A549 (cell line): ENCODE measurements around the gene DRC3. TPM values are rescaled to one million over a fixed set of nuclear protein-coding genes. Genes with fewer than 3 reads are reported as not detected.

ENCODE experiments used
- ATAC-seq, 2 experiments: fragments of 200-7000 bp in 1 of 2; fragments of >200 bp in 1 of 2; cut with Nextera tagmentation in 1 of 2; cut with Tn5 transposase in 1 of 2; 3 replicates each; pipeline versions ENCODE4 v1.8.0 to v1.9.1; 2018 to 2020; ENCODE audit warnings: mild to moderate bottlenecking in 1 of 2, moderate library complexity in 1 of 2
- CTCF ChIA-PET: fragments of 300-600 bp; sonication (Branson Sonifier 250); formaldehyde crosslinking; extraction: SDS; loops from one replicate; lab custom pipeline; 2021; ENCODE audit warnings: antibody characterized with exemption, inconsistent platforms; lab: Yijun Ruan, JAX
- POLR2A ChIA-PET: fragments of 350-600 bp; formaldehyde crosslinking; extraction: SDS; loops from one replicate; lab custom pipeline; 2021; ENCODE audit warnings: antibody characterized with exemption, inconsistent platforms; lab: Yijun Ruan, JAX
- DNase-seq, 2 experiments: peaks; one replicate each; pipeline versions ENCODE4 v3.0.0 to v3.0.0-alpha.2; 2011 to 2016; ENCODE audit warnings: low read depth in 1 of 2, low spot score in 1 of 2
- FAIRE-seq: peaks from 2 replicates; lab custom pipeline; 2011; peaks lifted over from hg19 to GRCh38; lab: Jason Lieb, UNC
- H3K27ac ChIP-seq, 2 experiments: fragments of >200 bp; sonication (Bioruptor Twin); formaldehyde crosslinking; 3 replicates each; pipeline ENCODE4 v1.5.1; 2016 to 2017
- H3K4me1 ChIP-seq: fragments of >200 bp; sonication (Bioruptor Twin); formaldehyde crosslinking; 3 replicates; pipeline ENCODE4 v1.6.1; 2016
- H3K4me2 ChIP-seq: fragments of >200 bp; sonication (Bioruptor Twin); formaldehyde crosslinking; 3 replicates; pipeline ENCODE4 v1.6.1; 2016
- H3K4me3 ChIP-seq: fragments of >200 bp; sonication (Bioruptor Twin); formaldehyde crosslinking; 3 replicates; pipeline ENCODE4 v1.5.1; 2016
- H3K9me3 ChIP-seq: fragments of >200 bp; sonication (Bioruptor Twin); formaldehyde crosslinking; 3 replicates; pipeline ENCODE4 v1.6.1; 2016
- ATOH8 ChIP-seq: fragments of 250-450 bp; sonication (Bioruptor Pico); IDR thresholded peaks from 2 replicates; pipeline ENCODE4 v1.5.0; 2020; ENCODE audit warnings: low read depth, mild to moderate bottlenecking, moderate library complexity
- BHLHE40 ChIP-seq: IDR thresholded peaks from 2 replicates; pipeline ENCODE4 v1.6.1; 2012; ENCODE audit warnings: low read depth, low read length, inconsistent platforms
- CEBPB ChIP-seq, 2 experiments: fragments of >200 bp in 1 of 2; sonication (Bioruptor Twin) in 1 of 2; formaldehyde crosslinking in 1 of 2; IDR thresholded peaks; 2 replicates each; pipeline ENCODE4 v1.6.1; 2012 to 2016
- CTCF ChIP-seq: fragments of >200 bp; sonication (Bioruptor Twin); formaldehyde crosslinking; IDR thresholded peaks from 3 replicates; pipeline ENCODE4 v1.5.1; 2016
- EP300 ChIP-seq, 2 experiments: fragments of >200 bp; sonication (Bioruptor Twin); formaldehyde crosslinking; IDR thresholded peaks; 2 replicates in 1 of 2; 3 replicates in 1 of 2; pipeline ENCODE4 v1.6.1; 2016 to 2017
- FOSB ChIP-seq: fragments of 250-450 bp; sonication (Bioruptor Pico); IDR thresholded peaks from 2 replicates; pipeline ENCODE4 v1.5.0; 2020; ENCODE audit warnings: mild to moderate bottlenecking, moderate library complexity
- GATA3 ChIP-seq: IDR thresholded peaks from 2 replicates; pipeline ENCODE4 v1.6.1; 2012; ENCODE audit warnings: borderline replicate concordance
- HDAC2 ChIP-seq: fragments of 200-600 bp; sonication (generic); IDR thresholded peaks from 2 replicates; pipeline ENCODE4 v1.6.1; 2016
- HOXB13 ChIP-seq: fragments of 250-450 bp; sonication (Bioruptor Pico); IDR thresholded peaks from 2 replicates; pipeline ENCODE4 v1.5.0; 2020; ENCODE audit warnings: low read depth, mild to moderate bottlenecking, moderate library complexity
- MAZ ChIP-seq: fragments of 150-350 bp; IDR thresholded peaks from 2 replicates; pipeline ENCODE4 v1.6.1; 2014; ENCODE audit warnings: antibody characterized with exemption, low read depth, low read length, borderline replicate concordance
- NFE2L2 ChIP-seq: fragments of 150-350 bp; conservative IDR thresholded peaks from 2 replicates; pipeline ENCODE4 v1.6.1; 2014; ENCODE audit warnings: low read length
- NR3C1 ChIP-seq: fragments of >200 bp; sonication (Bioruptor Twin); formaldehyde crosslinking; IDR thresholded peaks from 3 replicates; pipeline ENCODE4 v1.6.1; 2017
- PBX3 ChIP-seq: IDR thresholded peaks from 2 replicates; pipeline ENCODE4 v1.6.1; 2012
- POLR2A ChIP-seq: IDR thresholded peaks from 2 replicates; pipeline ENCODE4 v1.6.1; 2012; ENCODE audit warnings: mild to moderate bottlenecking, low read length
- RAD21 ChIP-seq, 2 experiments: fragments of >200 bp in 1 of 2; sonication (Bioruptor Twin) in 1 of 2; formaldehyde crosslinking in 1 of 2; IDR thresholded peaks in 1 of 2; conservative IDR thresholded peaks in 1 of 2; 2 replicates in 1 of 2; 3 replicates in 1 of 2; pipeline ENCODE4 v1.6.1; 2012 to 2018; ENCODE audit warnings: inconsistent platforms in 1 of 2
- RARB ChIP-seq: fragments of 250-450 bp; sonication (Bioruptor Pico); IDR thresholded peaks from 2 replicates; pipeline ENCODE4 v1.8.0; 2021; ENCODE audit warnings: mild to moderate bottlenecking, moderate library complexity
- REST ChIP-seq: fragments of 200-600 bp; sonication (generic); IDR thresholded peaks from 2 replicates; pipeline ENCODE4 v1.6.1; 2016; ENCODE audit warnings: antibody characterized with exemption, mild to moderate bottlenecking, moderate library complexity
- RFX5 ChIP-seq: fragments of 450-650 bp; IDR thresholded peaks from 2 replicates; pipeline ENCODE4 v1.7.1; 2014; ENCODE audit warnings: antibody characterized with exemption, mild to moderate bottlenecking, moderate library complexity
- RNF2 ChIP-seq: fragments of 200-600 bp; sonication (generic); IDR thresholded peaks from 2 replicates; pipeline ENCODE4 v1.6.1; 2016; ENCODE audit warnings: low read depth, mild to moderate bottlenecking, antibody characterized with exemption, moderate library complexity, borderline replicate concordance
- SREBF2 ChIP-seq: fragments of 450-650 bp; IDR thresholded peaks from 2 replicates; pipeline ENCODE4 v1.6.1; 2014; ENCODE audit warnings: mild to moderate bottlenecking, moderate library complexity
- ZNF302 ChIP-seq: fragments of 250-450 bp; sonication (Bioruptor Pico); IDR thresholded peaks from 2 replicates; pipeline ENCODE4 v1.9.0; 2021; ENCODE audit warnings: inconsistent platforms, mild to moderate bottlenecking, moderate library complexity
- WGBS: methylation state at CpG from one replicate; pipeline ENCODE4 v1.1.6; 2017; ENCODE audit errors: missing lambda C conversion rate; 5-methylcytosine and 5-hydroxymethylcytosine counted together
- polyA plus RNA-seq, 4 experiments: library from polyadenylated mRNA; depleted of rRNA in 3 of 4; stranded (reverse); fragments of >200 nt; fragmentation: RNase III in 1 of 4; extraction: RNeasy Plus Mini Kit Qiagen cat#74134 plus additional on column Dnase treatment in 1 of 4; gene quantifications; 2 replicates in 3 of 4; 3 replicates in 1 of 4; pipeline ENCODE4 v1.2.3, GENCODE V29; 2011 to 2017

DRC3 gene
- polyA plus RNA-seq, 2 of the 4 experiments (the other 2 are of a cell fraction) = 2.9 to 3.1 TPM

- no peak for FAIRE-seq
- ChIA-PET CTCF (interaction anchor here (0.6 to 2.8 kb wide), 14 partner anchors 9 to 132 kb away, joined by 3 to 19 read pairs (median 4); partner anchors contain the start of genes DRC3 and TOM1L2), POLR2A (no interaction called here)
- TF ChIP-seq BHLHE40 (no peak), POLR2A (no peak), NR3C1 (no peak), RNF2 (no peak), FOSB (CRISPR knock-in tag) (no peak), RARB (CRISPR knock-in tag) (no peak), HDAC2 (no peak), REST (no peak), HOXB13 (CRISPR knock-in tag) (no peak), SREBF2 (no peak)
- H3K4me3 ChIP-seq = no peak overlapping the region
- H3K4me1 ChIP-seq = peaks cover 57% of the 10 kb centered on the region
- H3K4me2 ChIP-seq = no peak overlapping the region
- no peaks in the 10 kb centered on the region for H3K9me3 ChIP-seq
- 96% methylated on average over 11 of the region's 11 CpGs for WGBS
- DNase-seq = no peak
- no peak for ATAC-seq
- no peak overlapping the region; a peak in 1 of 6 replicates for H3K27ac ChIP-seq
These were observed 27.9 kb upstream of the DRC3 start for GRCh38 chr17:17944743-17945142.

GRCh38 chr17:17946093-17946492, 26.6 kb upstream of the DRC3 start:
- no peak for FAIRE-seq
- peak in 1 of 2 experiments; percentile 13; a peak in 1 of 4 replicates for TF ChIP-seq CEBPB (IDR thresholded peaks at IDR 0.05)
- TF ChIP-seq NR3C1 = no peak
- Histone ChIP-seq H3K4me3 (no peak overlapping the region), H3K9me3 (no peaks in the 10 kb centered on the region), H3K4me1 (peaks cover 54% of the 10 kb centered on the region), H3K4me2 (peak overlapping the region; percentile 49; the same call in 2 of the 3 replicates), H3K27ac (no peak overlapping the region)
- POLR2A ChIA-PET = no interaction called here
- no peak for DNase-seq
- ATAC-seq = no peak
- 74% methylated on average over 3 of the region's 3 CpGs for WGBS
- CTCF ChIA-PET = interaction anchor here (0.8 to 2.8 kb wide), 10 partner anchors 8 to 133 kb away, joined by 3 to 19 read pairs (median 8); partner anchors contain the start of genes DRC3 and TOM1L2

GRCh38 chr17:17947309-17947708, 25.4 kb upstream of the DRC3 start:
- ChIA-PET POLR2A (interaction anchor here (0.8 kb wide), 1 partner anchor 11 kb away, joined by 4 read pairs; no protein-coding TSS in a partner anchor), CTCF (interaction anchor here (0.7 to 2.0 kb wide), 6 partner anchors 9 to 38 kb away, joined by 3 to 11 read pairs (median 6); no protein-coding TSS in a partner anchor)
- Histone ChIP-seq H3K9me3 (no peaks in the 10 kb centered on the region), H3K4me3 (no peak overlapping the region), H3K27ac (0 out of 6 replicates have a peak overlapping the region, but pooled peaks of 1 of the 2 experiments have one; percentile 24), H3K4me1 (peaks cover 55% of the 10 kb centered on the region), H3K4me2 (no peak overlapping the region)
- no peak for ATAC-seq
- no peak for DNase-seq
- no peak for FAIRE-seq
- WGBS = 87% methylated on average over 5 of the region's 5 CpGs
- TF ChIP-seq FOSB (CRISPR knock-in tag) (no peak), ZNF302 (CRISPR knock-in tag) (no peak), PBX3 (no peak), EP300 (IDR thresholded peaks at IDR 0.05) (no peak), NR3C1 (no peak), NFE2L2 (no peak), GATA3 (no peak), POLR2A (no peak), CTCF (no peak), RFX5 (no peak), RAD21 (conservative IDR thresholded peaks at IDR 0.05 in 1 of 2, IDR thresholded peaks at IDR 0.05 in 1 of 2) (no peak), HDAC2 (no peak), ATOH8 (CRISPR knock-in tag) (no peak), MAZ (no peak), REST (no peak), BHLHE40 (no peak)
